ENCODE measurements around the gene NTF4.
"Not testable (repeated sequence)": the region's sequence is repeated elsewhere in the genome, so short reads cannot be mapped to it uniquely, and the experiment has no call there.

Gene NTF4

DNA sequence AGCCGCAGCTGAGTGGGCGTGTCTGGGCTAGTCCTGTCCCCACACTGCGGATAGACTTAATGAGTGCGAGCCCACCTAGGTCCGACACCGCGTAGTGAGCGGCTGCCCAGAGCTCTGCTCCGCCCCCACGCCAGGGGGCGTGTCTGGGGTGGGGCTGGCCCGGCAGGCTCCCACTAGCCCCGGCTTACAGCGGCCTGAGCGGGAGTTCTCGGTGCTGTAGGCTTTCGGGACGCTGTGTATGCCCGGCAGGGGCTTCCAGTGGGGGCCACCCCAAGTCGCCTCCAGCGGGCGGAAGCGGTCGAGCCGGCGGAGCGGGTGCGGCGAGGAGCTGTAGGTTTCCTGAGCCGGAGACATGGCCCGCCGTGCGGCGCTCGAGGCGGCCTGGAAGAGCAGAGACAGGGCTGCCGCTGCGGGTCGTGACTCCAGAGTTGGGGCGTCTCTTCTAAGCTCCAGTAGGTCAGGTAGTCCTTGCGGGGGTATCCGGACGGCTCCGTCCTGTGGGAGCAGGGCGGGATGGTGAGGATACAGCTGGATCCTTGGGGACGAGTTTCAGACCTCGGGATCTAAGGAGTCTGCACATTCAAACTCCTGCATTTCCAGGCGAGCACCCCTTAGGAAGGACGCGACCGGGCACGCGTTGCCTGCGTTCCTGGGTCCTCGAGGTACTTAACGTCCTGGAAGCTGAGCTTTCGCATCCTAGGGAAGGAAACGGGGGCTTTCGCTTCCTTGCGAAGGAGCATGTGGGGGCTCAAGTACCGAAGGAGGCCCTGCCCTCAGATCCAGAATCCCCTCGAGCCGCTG lies 8.3 kb downstream of the NTF4 start:
- TF ChIP-seq, protein P1, sequence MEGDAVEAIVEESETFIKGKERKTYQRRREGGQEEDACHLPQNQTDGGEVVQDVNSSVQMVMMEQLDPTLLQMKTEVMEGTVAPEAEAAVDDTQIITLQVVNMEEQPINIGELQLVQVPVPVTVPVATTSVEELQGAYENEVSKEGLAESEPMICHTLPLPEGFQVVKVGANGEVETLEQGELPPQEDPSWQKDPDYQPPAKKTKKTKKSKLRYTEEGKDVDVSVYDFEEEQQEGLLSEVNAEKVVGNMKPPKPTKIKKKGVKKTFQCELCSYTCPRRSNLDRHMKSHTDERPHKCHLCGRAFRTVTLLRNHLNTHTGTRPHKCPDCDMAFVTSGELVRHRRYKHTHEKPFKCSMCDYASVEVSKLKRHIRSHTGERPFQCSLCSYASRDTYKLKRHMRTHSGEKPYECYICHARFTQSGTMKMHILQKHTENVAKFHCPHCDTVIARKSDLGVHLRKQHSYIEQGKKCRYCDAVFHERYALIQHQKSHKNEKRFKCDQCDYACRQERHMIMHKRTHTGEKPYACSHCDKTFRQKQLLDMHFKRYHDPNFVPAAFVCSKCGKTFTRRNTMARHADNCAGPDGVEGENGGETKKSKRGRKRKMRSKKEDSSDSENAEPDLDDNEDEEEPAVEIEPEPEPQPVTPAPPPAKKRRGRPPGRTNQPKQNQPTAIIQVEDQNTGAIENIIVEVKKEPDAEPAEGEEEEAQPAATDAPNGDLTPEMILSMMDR (IDR thresholded peaks at IDR 0.05) = peak; percentile 17
- Mint-ChIP-seq H3K4me3 (peak overlapping the region; percentile 72), H3K36me3 (ENCODE audit: low read depth) (no peaks in the 10 kb centered on the region), H3K9me3 (no peaks in the 10 kb centered on the region), H3K27ac (no peak overlapping the region), H3K4me1 (peaks cover 38% of the 10 kb centered on the region), H3K27me3 (ENCODE audit: low read depth, poor library complexity) (peaks cover 49% of the 10 kb centered on the region)
- DNase-seq = peak; percentile 83

DNA sequence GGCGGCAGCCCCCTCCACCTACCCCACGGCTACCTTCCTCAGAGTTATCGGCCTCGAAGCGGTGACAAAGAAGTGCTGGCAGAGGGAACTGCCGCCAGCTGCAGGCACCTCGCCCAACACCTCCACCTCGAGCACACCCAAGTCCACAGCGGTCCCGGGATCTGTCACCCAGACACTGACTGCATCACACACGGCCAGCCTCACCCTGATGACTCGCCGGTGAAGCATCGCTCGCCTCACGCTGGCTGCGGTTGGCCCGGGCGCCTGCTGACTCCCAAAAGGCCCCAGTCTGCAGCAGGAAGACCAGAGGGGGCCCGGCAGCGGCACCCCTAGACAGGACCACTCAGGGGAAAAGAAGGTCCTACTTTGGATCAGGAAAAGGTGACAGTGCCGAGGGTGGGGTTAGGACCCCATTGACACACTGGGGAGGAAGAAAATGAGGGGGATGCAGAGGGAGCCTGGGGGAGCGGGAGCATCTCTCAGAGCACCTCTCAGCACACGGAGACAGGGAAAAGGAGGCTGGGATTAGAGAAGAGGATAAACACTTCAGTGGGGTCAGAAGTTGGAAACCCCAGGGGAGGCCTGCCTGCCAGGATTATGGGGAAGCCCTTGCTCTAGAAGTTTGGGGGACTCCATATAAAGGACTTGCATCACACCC lies 14.1 kb downstream of the NTF4 start:
- peaks cover 17% of the 10 kb centered on the region for H3K27me3 Mint-ChIP-seq (ENCODE audit: low read depth, poor library complexity)
- not testable (repeated sequence) for H3K36me3 Mint-ChIP-seq (ENCODE audit: low read depth)

DNA sequence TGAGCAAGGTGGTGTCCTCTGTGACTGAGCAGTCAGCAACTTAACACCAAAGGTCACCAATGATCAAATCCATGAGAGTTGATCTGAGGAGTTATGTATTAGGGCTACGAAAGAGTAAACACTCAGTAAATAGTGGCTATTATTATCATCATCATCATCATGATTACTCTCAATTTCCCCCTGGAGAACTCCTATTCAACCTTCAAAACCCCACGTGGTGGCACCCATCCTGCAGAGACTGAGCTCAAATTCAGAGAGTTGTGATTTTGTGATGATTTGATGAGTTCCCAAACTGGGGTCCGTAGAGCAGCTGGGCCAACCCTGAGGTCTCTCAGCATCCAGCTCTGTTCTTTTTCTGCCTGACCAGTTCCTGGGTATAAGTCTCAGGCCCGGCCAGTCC lies 14.8 kb downstream of the NTF4 start:
- not testable (repeated sequence) for H3K4me1 Mint-ChIP-seq; DNase-seq; H3K36me3 Mint-ChIP-seq (ENCODE audit: low read depth); H3K4me3 Mint-ChIP-seq; H3K9me3 Mint-ChIP-seq
- peaks cover 18% of the 10 kb centered on the region for H3K27me3 Mint-ChIP-seq (ENCODE audit: low read depth, poor library complexity)
- H3K27ac Mint-ChIP-seq = peak overlapping the region; percentile 55

More for the DNA sequence above, 14.1 kb downstream of the NTF4 start:
- H3K27ac Mint-ChIP-seq, H3K9me3 Mint-ChIP-seq, DNase-seq, H3K4me3 Mint-ChIP-seq, H3K4me1 Mint-ChIP-seq: not testable (repeated sequence)

DNA sequence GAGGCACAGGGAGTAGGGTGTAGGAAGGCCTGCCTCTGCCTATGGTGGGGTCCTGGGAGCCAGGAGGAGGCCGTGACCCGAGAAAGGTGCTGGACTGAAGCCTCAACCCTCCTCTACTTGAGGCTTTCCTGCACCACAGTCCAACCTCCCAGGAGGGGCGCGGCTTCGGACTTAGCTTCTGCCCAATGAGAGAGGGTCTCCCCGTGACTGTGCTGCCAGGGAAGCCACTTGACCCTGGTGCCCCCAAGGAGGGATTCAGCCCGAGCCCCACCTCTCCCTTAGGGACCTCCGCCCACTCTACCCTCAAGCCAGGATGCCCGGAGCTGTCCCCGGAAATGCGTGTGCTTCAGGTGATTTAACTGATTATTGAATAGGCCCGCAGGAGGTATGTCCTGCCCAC lies 15.6 kb downstream of the NTF4 start, which contains the start of gene CGB8:
Gene CGB8 (minus strand): TSS at position 101 of the 400 bp plus-strand sequence. CDS start 372 bp downstream, outside the sequence.
- H3K4me1 Mint-ChIP-seq; H3K9me3 Mint-ChIP-seq; H3K4me3 Mint-ChIP-seq; DNase-seq; H3K36me3 Mint-ChIP-seq (ENCODE audit: low read depth): not testable (repeated sequence)
- peak within 1 kb of the TSS; percentile 55 for H3K27ac Mint-ChIP-seq
- peaks cover 18% of the 10 kb centered on the region for H3K27me3 Mint-ChIP-seq (ENCODE audit: low read depth, poor library complexity)

DNA sequence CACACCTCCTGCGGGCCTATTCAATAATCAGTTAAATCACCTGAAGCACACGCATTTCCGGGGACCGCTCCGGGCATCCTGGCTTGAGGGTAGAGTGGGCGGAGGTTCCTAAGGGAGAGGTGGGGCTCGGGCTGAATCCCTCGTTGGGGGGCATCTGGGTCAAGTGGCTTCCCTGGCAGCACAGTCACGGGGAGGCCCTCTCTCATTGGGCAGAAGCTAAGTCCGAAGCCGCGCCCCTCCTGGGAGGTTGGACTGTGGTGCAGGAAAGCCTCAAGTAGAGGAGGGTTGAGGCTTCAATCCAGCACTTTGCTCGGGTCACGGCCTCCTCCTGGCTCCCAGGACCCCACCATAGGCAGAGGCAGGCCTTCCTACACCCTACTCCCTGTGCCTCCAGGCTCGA lies 21.1 kb downstream of the NTF4 start, which contains the start of gene CGB5:
Gene CGB5 (plus strand): TSS at position 301 of the 400 bp plus-strand sequence. CDS start 362 bp downstream, outside the sequence.
- not testable (repeated sequence) for H3K36me3 Mint-ChIP-seq (ENCODE audit: low read depth); H3K27me3 Mint-ChIP-seq (ENCODE audit: low read depth, poor library complexity); H3K9me3 Mint-ChIP-seq; DNase-seq; H3K4me3 Mint-ChIP-seq; H3K27ac Mint-ChIP-seq; H3K4me1 Mint-ChIP-seq

DNA sequence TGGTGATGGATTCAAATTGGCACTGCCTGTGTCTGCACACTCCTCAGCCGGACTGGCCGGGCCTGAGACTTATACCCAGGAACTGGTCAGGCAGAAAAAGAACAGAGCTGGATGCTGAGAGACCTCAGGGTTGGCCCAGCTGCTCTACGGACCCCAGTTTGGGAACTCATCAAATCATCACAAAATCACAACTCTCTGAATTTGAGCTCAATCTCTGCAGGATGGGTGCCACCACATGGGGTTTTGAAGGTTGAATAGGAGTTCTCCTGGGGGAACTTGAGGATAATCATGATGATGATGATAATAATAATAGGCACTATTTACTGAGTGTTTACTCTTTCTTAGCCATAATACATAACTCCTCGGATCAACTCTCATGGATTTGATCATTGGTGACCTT lies 22.0 kb downstream of the NTF4 start:
- H3K9me3 Mint-ChIP-seq; H3K4me1 Mint-ChIP-seq; H3K36me3 Mint-ChIP-seq (ENCODE audit: low read depth); H3K27ac Mint-ChIP-seq; H3K27me3 Mint-ChIP-seq (ENCODE audit: low read depth, poor library complexity); H3K4me3 Mint-ChIP-seq; DNase-seq: not testable (repeated sequence)

DNA sequence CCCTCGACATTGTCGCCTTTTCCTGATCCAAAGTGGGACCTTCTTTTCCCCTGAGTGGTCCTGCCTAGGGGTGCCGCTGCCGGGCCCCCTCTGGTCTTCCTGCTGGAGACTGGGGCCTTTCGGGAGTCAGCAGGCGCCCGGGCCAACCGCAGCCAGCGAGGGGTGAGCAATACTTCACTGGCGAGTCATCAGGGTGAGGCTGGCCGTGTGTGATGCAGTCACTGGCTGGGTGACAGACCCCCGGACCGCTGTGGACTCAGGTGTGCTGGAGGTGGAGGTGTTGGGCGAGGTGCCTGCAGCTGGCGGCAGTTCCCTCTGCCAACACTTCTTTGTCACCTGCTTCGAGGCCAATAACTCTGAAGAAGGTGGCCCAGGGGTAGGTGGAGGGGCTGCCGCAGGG lies 22.4 kb downstream of the NTF4 start:
- H3K36me3 Mint-ChIP-seq (ENCODE audit: low read depth) = no peaks in the 10 kb centered on the region
- TF ChIP-seq, protein P1 (IDR thresholded peaks at IDR 0.05) = no peak
- H3K4me1 Mint-ChIP-seq = peaks cover 5% of the 10 kb centered on the region
- no peak overlapping the region for H3K27ac Mint-ChIP-seq
- DNase-seq = no peak
- no peak overlapping the region for H3K4me3 Mint-ChIP-seq
- no peaks in the 10 kb centered on the region for H3K9me3 Mint-ChIP-seq
- peaks cover 7% of the 10 kb centered on the region for H3K27me3 Mint-ChIP-seq (ENCODE audit: low read depth, poor library complexity)

DNA sequence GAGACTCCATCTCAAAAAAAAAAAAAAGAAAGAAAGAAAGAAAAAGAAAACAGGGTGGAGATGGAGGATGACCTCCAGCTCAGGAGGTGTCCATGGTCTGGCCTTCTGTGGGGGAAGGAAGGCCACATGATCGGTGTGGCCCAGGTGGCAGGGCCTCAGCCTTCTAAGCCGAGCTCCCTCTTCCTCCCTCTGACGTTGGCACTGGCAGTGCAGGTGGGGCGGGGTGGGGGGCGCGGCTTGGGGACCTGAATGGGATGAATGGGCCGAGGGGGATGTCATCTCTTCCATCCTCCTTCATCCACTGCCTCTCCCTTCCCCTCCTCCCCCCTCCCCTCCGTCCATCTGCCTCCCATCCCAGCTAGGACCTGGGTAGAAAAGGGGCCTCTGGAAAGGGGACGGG lies 24.9 kb downstream of the NTF4 start:
- not testable (repeated sequence) for H3K4me3 Mint-ChIP-seq; H3K36me3 Mint-ChIP-seq (ENCODE audit: low read depth); H3K9me3 Mint-ChIP-seq; H3K4me1 Mint-ChIP-seq; DNase-seq; H3K27me3 Mint-ChIP-seq (ENCODE audit: low read depth, poor library complexity); H3K27ac Mint-ChIP-seq

DNA sequence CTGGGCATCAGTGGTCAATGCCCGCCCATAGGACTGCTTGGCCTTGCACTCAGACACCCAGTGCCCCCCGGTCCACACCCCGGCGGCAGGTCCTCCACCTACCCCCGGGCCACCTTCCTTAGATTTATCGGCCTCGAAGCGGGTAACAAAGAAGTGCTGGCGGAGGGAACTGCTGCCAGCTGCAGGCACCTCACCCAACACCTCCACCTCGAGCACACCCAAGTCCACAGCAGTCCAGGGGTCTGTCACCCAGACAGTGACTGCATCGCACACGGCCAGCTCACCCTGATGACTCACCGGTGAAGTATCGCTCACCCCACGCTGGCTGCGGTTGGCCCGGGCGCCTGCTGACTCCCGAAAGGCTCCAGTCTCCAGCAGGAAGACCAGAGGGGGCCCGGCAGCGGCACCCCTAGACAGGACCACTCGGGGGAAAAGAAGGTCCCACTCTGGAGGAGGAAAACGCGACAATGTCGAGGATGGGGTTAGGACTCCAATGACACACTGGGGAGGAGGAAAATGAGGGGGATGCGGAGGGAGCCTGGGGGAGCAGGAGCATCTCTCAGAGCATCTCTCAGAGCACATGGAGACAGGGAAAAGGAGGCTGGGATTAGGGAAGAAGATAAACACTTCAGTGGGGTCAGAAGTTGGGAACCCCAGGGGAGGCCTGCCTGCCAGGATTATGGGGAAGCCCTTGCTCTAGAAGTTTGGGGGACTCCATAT lies 25.9 kb downstream of the NTF4 start:
- not testable (repeated sequence) for H3K27ac Mint-ChIP-seq; DNase-seq; H3K9me3 Mint-ChIP-seq; H3K4me3 Mint-ChIP-seq; H3K4me1 Mint-ChIP-seq; H3K36me3 Mint-ChIP-seq (ENCODE audit: low read depth)
- H3K27me3 Mint-ChIP-seq (ENCODE audit: low read depth, poor library complexity) = peaks cover 13% of the 10 kb centered on the region

DNA sequence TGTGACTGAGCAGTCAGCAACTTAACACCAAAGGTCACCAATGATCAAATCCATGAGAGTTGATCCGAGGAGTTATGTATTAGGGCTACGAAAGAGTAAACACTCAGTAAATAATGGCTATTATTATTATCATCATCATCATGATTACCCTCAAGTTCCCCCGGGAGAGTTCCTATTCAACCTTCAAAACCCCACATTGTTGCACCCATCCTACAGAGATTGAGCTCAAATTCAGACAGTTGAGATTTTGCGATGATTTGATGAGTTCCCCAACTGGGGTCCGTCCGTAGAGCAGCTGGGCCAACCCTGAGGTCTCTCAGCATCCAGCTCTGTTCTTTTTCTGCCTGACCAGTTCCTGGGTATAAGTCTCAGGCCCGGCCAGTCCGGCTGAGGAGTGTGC lies 26.5 kb downstream of the NTF4 start:
- not testable (repeated sequence) for H3K9me3 Mint-ChIP-seq; H3K4me1 Mint-ChIP-seq; H3K4me3 Mint-ChIP-seq; H3K27ac Mint-ChIP-seq; DNase-seq; H3K36me3 Mint-ChIP-seq (ENCODE audit: low read depth)
- H3K27me3 Mint-ChIP-seq (ENCODE audit: low read depth, poor library complexity) = peaks cover 13% of the 10 kb centered on the region

All from nephron progenitor cell (in vitro differentiated cells).